GM12874 (cell line): ENCODE results near the gene GJD4.

Source experiments
- TF ChIP-seq, protein P1 (sequence below): IDR thresholded peaks from 2 replicates; pipeline ENCODE4 v1.5.1; 2011; ENCODE audit warnings: low read depth, mild to moderate bottlenecking, control low read depth, low read length, moderate library complexity; ENCODE audit not compliant: insufficient read depth

Gene GJD4

DNA sequence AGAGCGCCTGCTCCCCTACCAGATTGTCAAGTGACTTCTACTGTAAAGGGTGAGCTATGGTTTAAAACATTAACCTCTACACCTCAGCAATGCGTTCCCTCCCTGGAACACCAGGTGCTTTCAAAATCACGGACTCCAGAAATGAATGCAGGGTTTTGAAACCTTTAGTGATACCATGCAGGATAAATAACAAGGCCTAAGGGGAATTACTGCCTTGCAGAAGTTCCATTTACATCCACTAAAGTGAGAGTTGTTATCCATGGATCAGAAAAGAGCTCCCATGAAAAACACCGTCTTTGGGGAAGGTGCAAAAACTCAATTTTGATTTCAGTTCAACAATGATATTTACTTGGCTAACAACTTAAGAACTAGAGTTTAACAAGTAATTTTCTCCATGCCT lies 33.0 kb downstream of the GJD4 start:
- TF ChIP-seq, protein P1, sequence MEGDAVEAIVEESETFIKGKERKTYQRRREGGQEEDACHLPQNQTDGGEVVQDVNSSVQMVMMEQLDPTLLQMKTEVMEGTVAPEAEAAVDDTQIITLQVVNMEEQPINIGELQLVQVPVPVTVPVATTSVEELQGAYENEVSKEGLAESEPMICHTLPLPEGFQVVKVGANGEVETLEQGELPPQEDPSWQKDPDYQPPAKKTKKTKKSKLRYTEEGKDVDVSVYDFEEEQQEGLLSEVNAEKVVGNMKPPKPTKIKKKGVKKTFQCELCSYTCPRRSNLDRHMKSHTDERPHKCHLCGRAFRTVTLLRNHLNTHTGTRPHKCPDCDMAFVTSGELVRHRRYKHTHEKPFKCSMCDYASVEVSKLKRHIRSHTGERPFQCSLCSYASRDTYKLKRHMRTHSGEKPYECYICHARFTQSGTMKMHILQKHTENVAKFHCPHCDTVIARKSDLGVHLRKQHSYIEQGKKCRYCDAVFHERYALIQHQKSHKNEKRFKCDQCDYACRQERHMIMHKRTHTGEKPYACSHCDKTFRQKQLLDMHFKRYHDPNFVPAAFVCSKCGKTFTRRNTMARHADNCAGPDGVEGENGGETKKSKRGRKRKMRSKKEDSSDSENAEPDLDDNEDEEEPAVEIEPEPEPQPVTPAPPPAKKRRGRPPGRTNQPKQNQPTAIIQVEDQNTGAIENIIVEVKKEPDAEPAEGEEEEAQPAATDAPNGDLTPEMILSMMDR: no peak

DNA sequence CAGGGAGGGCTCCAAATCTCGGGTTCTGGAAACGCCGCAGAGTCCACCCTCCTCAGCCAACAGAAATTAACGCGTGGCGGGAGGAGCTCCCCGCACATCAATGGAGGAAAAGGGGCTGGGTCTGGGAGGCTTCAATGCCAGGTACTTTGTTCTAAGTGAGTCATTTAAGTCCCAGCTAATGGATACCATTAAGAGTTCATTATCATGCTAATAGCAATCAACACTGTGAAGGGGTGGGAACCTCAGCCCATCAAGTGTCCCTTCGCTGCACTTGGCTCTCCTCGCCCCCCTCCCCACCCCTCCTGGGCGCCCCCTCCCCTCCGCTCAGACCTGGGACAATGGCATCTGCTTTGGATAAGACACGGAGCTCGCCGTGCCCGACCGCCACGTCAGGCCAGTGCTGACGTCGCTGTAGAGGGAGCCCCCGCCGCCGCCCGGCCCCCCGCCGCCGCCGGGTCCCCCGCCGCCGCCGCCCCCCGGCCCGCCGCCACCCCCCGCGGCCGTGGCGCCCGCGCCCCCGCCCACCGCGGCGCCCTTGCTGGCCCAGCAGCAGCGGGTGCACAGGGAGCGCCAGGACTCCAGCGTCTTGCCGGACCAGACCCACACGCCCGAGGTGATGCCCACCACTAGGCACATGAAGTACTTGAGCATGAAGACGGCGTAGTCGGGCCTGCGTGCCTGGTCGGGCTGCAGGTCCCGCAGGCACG lies 34.0 kb downstream of the GJD4 start:
- TF ChIP-seq, protein P1: no peak

DNA sequence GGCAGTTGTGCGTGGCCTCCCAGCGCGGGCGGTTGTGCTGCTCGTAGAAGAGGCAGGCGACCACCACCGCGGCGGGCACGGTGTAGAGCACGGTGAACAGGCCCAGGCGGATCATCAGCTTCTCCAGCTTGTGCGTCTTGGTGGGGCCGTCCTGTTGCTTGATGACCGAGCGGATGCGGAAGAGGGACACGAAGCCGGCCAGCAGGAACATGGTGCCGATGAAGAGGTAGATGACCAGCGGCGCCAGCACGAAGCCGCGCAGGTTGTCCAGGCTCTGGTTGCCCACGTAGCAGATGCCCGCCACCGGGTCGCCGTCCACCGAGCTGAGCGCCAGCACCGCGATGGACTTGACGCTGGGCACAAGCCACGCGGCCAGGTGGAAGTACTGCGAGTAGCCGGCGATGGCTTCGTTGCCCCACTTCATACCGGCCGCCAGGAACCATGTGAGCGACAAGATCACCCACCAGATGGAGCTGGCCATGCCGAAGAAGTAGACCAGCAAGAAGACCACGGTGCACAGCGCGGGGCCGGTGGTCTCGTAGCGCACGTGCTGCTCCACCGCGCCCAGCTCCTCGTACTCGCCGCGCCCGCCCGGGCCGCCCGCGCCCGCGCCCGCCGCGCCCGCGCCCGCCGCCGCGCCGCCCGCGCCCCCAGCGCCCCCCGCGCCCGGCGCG lies 34.7 kb downstream of the GJD4 start:
- TF ChIP-seq, protein P1: no peak

DNA sequence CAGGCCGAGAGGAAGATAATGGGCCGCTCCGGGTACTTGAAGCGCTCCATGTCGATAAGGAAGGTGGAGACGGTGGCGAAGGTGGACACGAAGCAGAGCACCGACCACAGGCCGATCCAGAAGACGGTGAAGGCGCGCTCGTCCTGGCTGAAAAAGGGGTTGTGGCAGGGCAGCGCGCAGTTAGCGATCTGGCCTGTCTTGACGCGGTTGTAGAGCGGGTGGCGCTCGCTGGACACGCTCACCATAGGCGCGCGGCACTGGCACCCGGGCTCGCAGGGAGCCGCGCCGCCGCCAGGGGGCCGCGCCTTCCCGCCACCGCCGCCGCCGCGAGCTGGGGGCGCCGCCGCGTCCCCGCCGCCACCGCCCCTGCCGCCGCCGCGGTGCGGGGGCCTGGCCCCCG lies 35.3 kb downstream of the GJD4 start:
- TF ChIP-seq, protein P1: peak; percentile 44

DNA sequence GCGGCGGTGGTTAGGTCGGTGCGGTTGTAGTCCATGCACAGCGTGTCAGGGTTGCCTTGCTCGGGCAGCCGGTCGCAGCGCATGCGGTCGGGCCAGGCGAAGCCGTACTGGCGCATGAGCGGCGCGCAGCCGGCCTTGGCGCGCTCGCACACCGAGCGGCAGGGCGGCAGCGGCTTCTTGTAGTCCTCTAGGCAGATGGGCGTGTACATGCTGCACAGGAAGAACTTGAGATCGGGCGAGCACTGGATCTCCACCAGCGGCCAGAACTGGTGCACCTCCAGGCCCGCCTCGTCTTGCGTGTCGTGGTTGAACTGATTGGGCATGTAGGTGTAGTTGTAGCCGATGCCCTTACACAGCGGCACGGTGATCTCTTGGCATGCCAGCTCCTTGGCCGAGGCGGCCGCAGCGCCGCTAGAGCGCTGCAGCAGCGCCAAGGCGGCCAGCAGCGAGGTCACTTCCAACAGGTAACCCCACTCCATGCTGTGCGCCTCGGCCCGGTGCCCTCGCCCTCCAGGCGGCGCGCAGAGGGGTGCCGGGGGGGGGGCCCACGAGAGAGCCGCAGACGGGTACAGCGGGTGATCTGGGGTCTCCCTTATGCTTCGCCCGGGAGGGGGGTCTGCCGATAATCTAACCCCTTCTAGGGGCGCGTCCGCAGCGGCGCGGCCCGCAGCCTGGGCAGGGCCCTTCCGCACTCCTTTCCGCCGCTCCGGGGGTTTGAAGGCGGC lies 36.0 kb downstream of the GJD4 start:
- TF ChIP-seq, protein P1: 0 out of 2 replicates have a peak, but pooled peaks have one; percentile 1

DNA sequence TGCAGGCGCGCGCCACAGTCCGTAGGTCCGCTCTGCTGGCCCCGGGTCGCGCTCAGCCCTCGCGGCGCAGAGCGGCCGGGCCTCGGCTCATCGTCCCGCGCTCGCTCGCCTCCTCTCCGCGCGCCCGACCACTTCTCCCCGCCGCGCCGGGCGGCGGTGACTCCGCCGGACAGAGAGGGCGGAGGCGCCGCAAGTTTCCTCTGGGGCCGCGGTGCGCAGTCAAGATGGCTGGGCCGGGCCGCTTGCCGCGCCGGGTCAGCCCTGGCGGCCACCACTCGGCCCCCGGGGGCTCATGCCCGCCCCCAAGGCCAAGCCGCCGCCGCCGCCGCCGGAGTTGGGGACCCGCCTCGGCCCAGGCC lies 36.5 kb downstream of the GJD4 start:
- TF ChIP-seq, protein P1: no peak

DNA sequence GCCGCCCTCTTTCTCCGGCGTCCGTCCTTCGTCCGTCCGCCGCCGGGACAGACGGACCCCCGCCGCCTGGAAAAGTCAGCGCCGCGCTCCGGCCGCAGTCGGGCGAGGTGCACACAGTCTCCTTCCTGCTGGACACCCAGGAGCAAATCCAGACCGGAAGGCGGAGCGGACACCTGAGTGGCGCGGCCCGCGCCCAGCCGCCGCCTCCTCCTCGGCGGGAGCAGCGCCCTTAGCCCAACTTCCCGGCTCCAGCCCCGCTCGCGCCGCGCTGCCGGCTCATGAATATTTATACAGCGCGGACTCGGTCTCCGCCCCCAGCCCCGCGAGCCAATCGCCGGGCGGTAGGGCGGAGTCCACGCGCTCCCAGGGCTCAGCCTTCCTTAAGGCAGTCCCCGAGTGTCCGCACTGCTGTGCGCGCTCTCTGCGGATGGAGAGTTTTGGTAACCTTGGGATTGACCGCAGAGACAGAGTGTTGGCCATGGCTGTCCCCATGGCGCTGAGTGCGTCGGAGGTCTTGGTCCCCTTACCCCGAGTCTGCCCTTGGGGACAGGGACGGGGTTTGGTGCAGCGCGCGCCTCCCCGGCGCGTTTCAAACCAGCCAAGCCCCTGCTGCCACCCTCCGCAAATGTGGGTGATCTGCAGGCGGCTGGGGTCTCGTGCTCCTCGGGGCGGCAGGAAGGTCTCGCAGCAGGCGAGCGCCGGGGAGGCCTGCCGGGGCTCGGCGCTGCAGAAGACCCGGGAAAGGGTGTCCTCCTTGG lies 37.1 kb downstream of the GJD4 start, which contains the start of gene FZD8:
TSS of gene FZD8 (minus strand) at position 262 of the 758 bp plus-strand sequence. CDS start 867 bp downstream, outside the sequence.
- TF ChIP-seq, protein P1: 0 out of 2 replicates have a peak, but pooled peaks have one; percentile 8
